Ramos (cell line): ENCODE results near the gene PTPN14.
"Not testable (repeated sequence)": the region's sequence is repeated elsewhere in the genome, so short reads cannot be mapped to it uniquely, and the experiment has no call there.

Experiments used
- in situ Hi-C: fragments of 300-500 bp; cut with MboI; formaldehyde crosslinking; loops from one replicate; pipeline ENCODE4 v1.14.3; 2022; ENCODE audit warnings: low sequenced_read_pairs; ENCODE audit not compliant: unreplicated experiment

Gene PTPN14

DNA sequence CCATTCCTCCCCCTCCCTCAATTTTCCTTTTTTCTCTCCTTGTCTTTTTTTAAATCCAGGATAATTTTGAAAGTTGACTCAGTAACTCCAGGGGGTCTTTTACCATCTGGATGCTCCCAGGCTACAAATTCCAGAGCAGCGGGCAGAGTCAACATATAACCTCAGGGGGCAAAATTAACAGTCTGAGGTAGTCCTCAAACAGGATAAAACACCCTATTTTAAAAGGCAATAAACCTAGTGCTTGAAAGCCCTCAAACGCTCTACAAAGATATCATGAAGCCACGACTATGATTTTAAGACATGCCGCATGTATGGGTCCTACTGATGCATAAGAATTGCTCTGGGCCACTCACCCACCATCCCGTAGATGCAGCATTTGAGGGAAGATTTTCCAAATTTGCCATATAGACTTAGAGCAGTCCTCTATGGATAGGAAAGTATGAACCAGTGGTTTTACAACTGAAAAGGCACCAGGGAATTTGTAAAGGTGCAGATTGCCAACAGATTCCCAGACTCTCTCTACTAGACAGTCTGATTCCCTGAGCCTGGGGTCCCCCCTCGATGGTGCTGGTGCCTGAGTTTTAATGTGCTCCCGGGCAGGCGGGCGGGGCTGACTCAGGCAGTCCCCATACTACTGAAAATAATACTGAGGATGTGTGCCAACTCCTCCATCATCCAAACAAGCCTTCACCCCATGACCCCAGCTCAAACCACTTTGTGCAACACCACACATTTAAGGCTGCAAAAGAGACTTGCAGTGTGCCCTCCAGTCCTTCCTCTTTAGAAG lies 37.2 kb downstream of the PTPN14 start:
- in situ Hi-C loops = no loop called here

DNA sequence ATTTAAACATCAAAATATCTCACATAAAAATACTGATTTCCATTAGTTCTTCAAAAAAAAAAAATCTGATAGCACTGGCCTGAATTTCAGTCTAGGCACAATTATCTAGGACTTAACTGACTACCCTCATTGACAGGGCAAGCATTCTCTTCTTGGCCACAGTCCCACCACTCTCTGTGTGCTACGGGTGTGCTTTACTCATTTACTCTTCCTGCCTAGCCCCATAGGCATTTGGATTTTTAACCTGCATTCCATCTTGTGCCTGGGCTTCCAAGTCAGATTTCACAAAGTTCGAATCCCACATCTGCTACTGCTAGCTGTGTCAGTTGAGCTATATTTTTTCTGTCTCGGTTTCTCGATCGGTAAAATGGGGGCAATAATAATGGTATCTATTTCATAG lies 38.0 kb downstream of the PTPN14 start:
- in situ Hi-C loops = no loop called here

DNA sequence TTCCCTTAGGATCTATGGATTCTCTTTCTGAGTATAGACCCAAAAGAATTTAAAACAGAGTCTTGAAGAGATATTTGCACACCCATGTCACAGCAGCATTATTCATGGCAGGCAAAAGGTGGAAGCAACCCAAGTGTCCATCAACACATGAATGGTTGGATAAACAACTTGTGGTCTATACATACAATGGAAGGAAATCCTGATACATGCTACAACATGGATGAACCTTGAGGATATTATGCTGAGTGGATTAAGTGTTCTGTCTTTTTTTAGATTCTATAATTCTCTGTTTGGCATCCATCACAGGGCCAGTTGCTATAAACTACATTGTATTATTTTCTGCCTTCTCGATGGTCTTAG lies 39.8 kb downstream of the PTPN14 start:
- in situ Hi-C loops = no loop called here

- in situ Hi-C loops = no loop called here
Observed at GRCh38 chr1:214510914-214511638, 40.3 kb downstream of the PTPN14 start.

- in situ Hi-C loops = no loop called here
Observed at GRCh38 chr1:214510477-214510876, 40.9 kb downstream of the PTPN14 start.

- in situ Hi-C loops = not testable (repeated sequence)
Observed at GRCh38 chr1:214509622-214510021, 41.8 kb downstream of the PTPN14 start.

DNA sequence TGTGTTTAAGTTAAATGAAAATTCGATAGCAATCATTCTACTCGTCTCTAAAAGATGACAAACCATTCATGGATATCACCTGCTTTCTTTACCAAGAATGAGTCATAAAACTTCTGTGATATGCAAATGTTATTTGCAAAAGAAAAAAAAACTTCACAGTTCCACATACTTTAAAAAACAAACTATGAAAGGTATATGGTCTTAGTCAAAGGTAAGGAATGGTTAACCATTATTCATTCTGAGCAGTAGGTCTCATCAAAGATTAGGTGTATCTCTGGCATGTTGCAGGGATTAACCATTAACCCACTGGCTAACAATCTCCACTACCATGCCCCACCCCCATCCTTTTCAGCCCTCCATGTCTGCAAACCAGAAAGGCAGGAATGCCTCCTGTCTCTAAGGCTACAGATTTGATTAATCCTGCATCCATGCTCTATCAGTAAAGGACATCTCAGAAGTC lies 44.4 kb downstream of the PTPN14 start:
- in situ Hi-C loops = no loop called here

GRCh38 chr1:214505134-214505533 lies 46.3 kb downstream of the PTPN14 start:
- in situ Hi-C loops = no loop called here

DNA sequence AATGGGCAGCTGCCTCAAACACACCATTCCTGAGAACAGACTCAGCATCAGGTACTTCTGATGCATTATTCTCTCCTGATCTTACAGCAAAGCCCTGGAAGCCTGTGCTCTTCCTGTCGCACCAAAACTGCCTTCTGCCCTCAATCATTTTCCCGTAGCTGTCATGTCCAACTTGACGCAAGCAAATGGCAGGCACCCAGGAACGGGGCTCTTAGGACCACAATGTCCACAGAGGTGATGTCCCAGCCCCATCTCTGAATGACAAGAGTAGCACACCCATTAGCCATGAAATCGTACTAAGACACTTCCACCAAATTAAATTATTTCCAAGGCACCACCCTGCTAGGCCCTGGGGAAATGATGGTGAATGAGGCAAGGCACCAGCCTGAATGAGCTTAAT lies 47.1 kb downstream of the PTPN14 start:
- in situ Hi-C loops = no loop called here

DNA sequence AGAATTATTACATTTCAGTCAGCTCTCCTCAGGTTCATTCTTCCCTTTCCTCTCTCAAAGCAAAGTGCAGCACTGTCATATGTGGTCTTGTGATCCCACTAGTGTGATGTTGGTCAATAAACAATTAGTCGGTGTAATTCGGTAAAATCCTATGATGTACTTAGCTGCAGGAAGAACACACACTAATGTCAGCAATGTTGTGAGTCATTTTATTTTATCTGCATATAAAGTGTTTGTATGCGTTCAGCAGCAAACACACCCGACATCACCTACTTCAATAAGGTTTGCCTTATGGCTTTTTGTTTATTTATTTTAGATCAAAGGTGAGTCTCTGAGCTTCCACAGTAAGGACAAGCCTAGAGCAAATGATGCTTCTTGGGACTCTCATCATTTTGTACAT lies 47.8 kb downstream of the PTPN14 start:
- in situ Hi-C loops = no loop called here

DNA sequence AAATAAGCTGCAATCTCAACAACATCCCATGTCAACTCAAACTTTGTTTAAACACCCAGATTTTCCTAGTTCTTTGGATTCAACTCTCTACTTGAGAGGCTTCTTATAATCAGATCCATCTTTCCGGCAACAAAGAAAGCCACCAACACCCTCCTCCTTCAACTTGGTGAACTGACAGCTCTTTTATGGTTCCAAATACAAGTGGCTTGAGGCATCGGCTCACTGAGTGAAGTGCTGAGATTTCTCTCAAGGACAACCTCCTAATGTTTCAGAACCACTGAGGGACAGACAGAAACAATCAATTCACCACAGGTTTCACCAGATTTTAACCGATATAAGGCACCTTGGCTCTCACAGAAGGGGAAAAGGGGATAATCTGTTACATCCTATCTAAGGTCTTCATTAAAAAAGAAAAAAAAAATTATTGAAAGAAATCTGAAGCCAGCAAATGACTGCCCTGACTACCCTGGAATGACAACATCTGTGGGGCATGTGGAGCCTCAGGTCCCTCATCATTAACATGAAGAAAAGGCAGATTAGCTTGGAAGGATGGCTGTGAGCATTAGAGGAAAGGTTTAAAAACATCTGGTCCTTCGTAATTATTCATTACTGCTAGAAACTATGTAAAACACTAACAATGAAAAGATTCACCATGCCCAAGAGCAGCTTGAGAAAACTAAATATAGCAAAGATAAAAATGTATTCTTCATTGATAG lies 50.9 kb downstream of the PTPN14 start:
- in situ Hi-C loops = no loop called here

GRCh38 chr1:214499732-214500131 lies 51.7 kb downstream of the PTPN14 start:
- in situ Hi-C loops = no loop called here

- in situ Hi-C loops = no loop called here
Observed at GRCh38 chr1:214498021-214498420, 53.4 kb downstream of the PTPN14 start.

- in situ Hi-C loops = no loop called here
Observed at GRCh38 chr1:214496126-214496525, 55.3 kb downstream of the PTPN14 start.

- in situ Hi-C loops = no loop called here
Observed at GRCh38 chr1:214494706-214495105, 56.7 kb downstream of the PTPN14 start.

- in situ Hi-C loops = not testable (repeated sequence)
Observed at GRCh38 chr1:214494179-214494578, 57.2 kb downstream of the PTPN14 start.

DNA sequence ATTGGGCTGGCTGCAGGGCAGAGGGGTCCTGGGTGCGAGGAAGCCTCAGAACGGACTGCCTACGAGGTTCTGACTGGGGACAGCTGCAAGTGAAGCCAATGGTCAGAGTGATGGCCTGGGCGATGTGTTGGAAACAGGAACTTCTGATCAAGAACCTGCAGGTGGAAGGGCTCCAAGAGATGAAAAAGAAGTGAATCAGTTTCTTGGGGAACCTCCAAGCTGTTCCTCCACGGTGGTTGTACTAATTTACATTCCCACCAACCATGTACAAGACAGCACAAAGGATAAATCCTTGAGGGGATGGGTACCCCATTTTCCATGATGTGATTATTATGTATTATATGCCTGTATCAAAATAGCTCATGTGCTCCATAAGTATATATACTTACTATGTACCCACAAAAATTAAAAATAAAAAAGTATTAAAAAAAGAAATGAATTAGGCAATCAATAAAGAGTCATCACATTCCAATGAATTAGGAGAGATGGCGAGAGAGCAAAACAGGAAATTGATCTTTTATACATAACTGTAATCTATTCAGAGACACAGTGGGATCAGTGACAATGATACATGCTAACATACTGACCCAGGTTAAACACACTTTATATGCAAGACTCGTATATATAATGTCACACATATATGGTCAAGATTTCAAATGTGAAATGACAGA lies 58.1 kb downstream of the PTPN14 start:
- in situ Hi-C loops = no loop called here

GRCh38 chr1:214492401-214493075 lies 58.9 kb downstream of the PTPN14 start:
- in situ Hi-C loops = no loop called here

DNA sequence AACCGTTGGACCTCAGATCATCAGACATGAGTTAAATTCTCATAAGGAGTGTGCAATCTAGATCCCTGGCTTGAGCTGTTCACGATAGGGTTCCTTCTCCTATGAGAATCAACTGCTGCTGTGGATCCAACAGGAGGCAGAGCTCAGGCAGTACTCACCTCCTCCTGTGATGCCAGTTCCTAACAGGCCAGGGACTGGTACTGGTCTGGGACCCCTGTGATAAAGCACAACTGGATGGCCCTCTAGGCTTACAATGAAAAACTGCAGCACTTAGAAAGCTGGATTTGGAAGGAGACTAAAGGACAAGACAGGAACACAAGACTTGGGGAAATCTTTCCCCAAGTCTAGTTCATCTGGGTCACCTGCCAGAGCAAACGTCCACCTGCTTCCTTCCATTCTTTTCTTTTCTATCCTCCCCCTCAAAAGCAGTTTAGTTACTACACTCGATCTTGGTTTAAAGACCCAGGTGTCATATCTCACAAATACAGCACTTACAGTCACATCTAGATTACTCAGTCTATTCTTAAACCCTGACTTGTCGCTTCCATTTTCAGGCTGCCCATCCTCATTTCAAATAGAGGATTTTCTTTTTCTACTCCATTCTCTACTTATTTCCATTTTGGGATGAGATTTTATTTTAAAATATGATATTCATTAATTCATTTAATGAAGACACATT lies 59.8 kb downstream of the PTPN14 start:
- in situ Hi-C loops = no loop called here
